HEK293T (cell line): Measurements from ENCODE around the gene DAP.

ENCODE experiments used
- ARNT ChIP-seq: fragments of 450-650 bp; IDR thresholded peaks from 2 replicates; pipeline ENCODE4 v1.6.1; 2017; ENCODE audit warnings: mild to moderate bottlenecking
- BHLHE40 ChIP-seq: fragments of 450-650 bp; IDR thresholded peaks from 2 replicates; pipeline ENCODE4 v1.6.1; 2016; ENCODE audit warnings: mild to moderate bottlenecking, moderate library complexity, borderline replicate concordance
- FOXA1 ChIP-seq: fragments of 450-650 bp; IDR thresholded peaks from 2 replicates; pipeline ENCODE4 v1.6.1; 2016; ENCODE audit warnings: mild to moderate bottlenecking
- FOXK2 ChIP-seq: fragments of 450-650 bp; IDR thresholded peaks from 2 replicates; pipeline ENCODE4 v1.6.1; 2016; ENCODE audit warnings: mild to moderate bottlenecking
- FOXM1 ChIP-seq: fragments of 450-650 bp; IDR thresholded peaks from 2 replicates; pipeline ENCODE4 v1.6.1; 2017; ENCODE audit warnings: mild to moderate bottlenecking, borderline replicate concordance
- HDGF ChIP-seq: fragments of 450-650 bp; IDR thresholded peaks from 2 replicates; pipeline ENCODE4 v1.6.1; 2017; ENCODE audit warnings: antibody characterized with exemption, borderline replicate concordance
- L3MBTL2 ChIP-seq: fragments of 450-650 bp; conservative IDR thresholded peaks from 2 replicates; pipeline ENCODE4 v1.6.1; 2016; ENCODE audit warnings: mild to moderate bottlenecking
- LEF1 ChIP-seq: fragments of 450-650 bp; IDR thresholded peaks from 2 replicates; pipeline ENCODE4 v1.6.1; 2017; ENCODE audit warnings: mild to moderate bottlenecking, borderline replicate concordance
- NFRKB ChIP-seq: fragments of 450-650 bp; IDR thresholded peaks from 2 replicates; pipeline ENCODE4 v1.6.1; 2016; ENCODE audit warnings: mild to moderate bottlenecking, moderate library complexity
- PKNOX1 ChIP-seq: fragments of 450-650 bp; IDR thresholded peaks from 2 replicates; pipeline ENCODE4 v1.6.1; 2016
- SP1 ChIP-seq: fragments of 450-650 bp; IDR thresholded peaks from 2 replicates; pipeline ENCODE4 v1.6.1; 2017
- SUZ12 ChIP-seq: fragments of 450-650 bp; IDR thresholded peaks from 2 replicates; pipeline ENCODE4 v1.6.1; 2016; ENCODE audit warnings: mild to moderate bottlenecking
- TARDBP ChIP-seq: fragments of 450-650 bp; IDR thresholded peaks from 2 replicates; pipeline ENCODE4 v1.6.1; 2016
- ZNF384 ChIP-seq: fragments of 450-650 bp; IDR thresholded peaks from 2 replicates; pipeline ENCODE4 v1.6.1; 2016

- no peak for TF ChIP-seq FOXM1
- no peak for TF ChIP-seq L3MBTL2
- no peak for TF ChIP-seq SP1
- TF ChIP-seq SUZ12 = no peak
- TF ChIP-seq HDGF = no peak
- no peak for TF ChIP-seq TARDBP
- TF ChIP-seq FOXA1 = no peak
- no peak for TF ChIP-seq FOXK2
- TF ChIP-seq BHLHE40 = no peak
- no peak for TF ChIP-seq PKNOX1
- TF ChIP-seq NFRKB = no peak
- no peak for TF ChIP-seq ARNT
- TF ChIP-seq LEF1 = no peak
- TF ChIP-seq ZNF384 = no peak
Measured at GRCh38 chr5:10665799-10666198, 95.2 kb downstream of the DAP start.
